Activated naive CD8-positive, alpha-beta T cell treated with anti-CD3 and anti-CD28 coated beads for 36 hours (primary cell): ENCODE measurements around the gene NT5E. TPM values are rescaled to one million over a fixed set of nuclear protein-coding genes. Genes with fewer than 3 reads are reported as not detected.

ENCODE experiments used
- DNase-seq: peaks from one replicate; pipeline ENCODE4 v3.0.0; 2021
- H3K27ac Mint-ChIP-seq: one replicate; pipeline ENCODE4 v1.8.0; 2022; ENCODE audit warnings: mild to moderate bottlenecking, moderate library complexity, mixed read lengths
- H3K27me3 Mint-ChIP-seq: one replicate; pipeline ENCODE4 v1.8.0; 2022; ENCODE audit warnings: mild to moderate bottlenecking, mixed read lengths
- H3K36me3 Mint-ChIP-seq: one replicate; pipeline ENCODE4 v1.8.0; 2021; ENCODE audit warnings: mild to moderate bottlenecking, mixed read lengths
- H3K4me1 Mint-ChIP-seq: one replicate; pipeline ENCODE4 v1.8.0; 2021; ENCODE audit warnings: mixed read lengths
- H3K4me3 Mint-ChIP-seq: one replicate; pipeline ENCODE4 v1.8.0; 2022; ENCODE audit warnings: mild to moderate bottlenecking, moderate library complexity, mixed read lengths
- H3K9me3 Mint-ChIP-seq: one replicate; pipeline ENCODE4 v1.8.0; 2022; ENCODE audit warnings: mixed read lengths
- total RNA-seq, 2 experiments: library from RNA; stranded (reverse); gene quantifications; one replicate each; pipeline ENCODE4 v1.2.3, GENCODE V29; 2021

The NT5E gene
- total RNA-seq, 2 experiments from 2014 or later, result 8.4 to 9.9 TPM

- Mint-ChIP-seq H3K9me3 (no peaks in the 10 kb centered on the region), H3K4me1 (peaks cover 98% of the 10 kb centered on the region), H3K27ac (peak overlapping the region; percentile 91), H3K27me3 (no peaks in the 10 kb centered on the region), H3K4me3 (peak overlapping the region; percentile 53), H3K36me3 (peaks cover 11% of the 10 kb centered on the region)
- peak; percentile 59 for DNase-seq
Measured at GRCh38 chr6:85460921-85461797, 11.3 kb downstream of the NT5E start.

DNA sequence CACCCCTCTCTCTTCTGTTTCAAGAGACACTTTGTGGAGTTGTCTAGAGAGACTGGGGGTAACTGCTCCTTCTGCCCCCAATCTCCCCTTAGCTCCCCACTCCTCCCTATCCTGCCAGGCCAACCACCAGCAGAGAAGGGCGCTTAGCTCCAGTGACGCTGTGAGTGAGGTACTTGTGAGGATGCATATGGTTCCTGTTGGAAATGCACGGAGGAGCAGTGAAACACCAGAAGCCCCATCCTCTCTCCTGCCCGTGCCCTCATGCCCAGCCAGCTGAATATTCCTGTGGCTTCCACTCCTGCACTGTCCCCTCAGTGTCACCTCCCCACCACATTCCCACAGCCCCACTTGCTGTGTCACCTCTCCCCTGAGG is 11.9 kb downstream of the NT5E start:
- H3K36me3 Mint-ChIP-seq, result peaks cover 9% of the 10 kb centered on the region
- H3K9me3 Mint-ChIP-seq, result no peaks in the 10 kb centered on the region
- H3K27ac Mint-ChIP-seq, result peak overlapping the region; percentile 91
- H3K4me1 Mint-ChIP-seq, result peaks cover 96% of the 10 kb centered on the region
- DNase-seq, result no peak
- no peaks in the 10 kb centered on the region for H3K27me3 Mint-ChIP-seq
- H3K4me3 Mint-ChIP-seq, result peak overlapping the region; percentile 53

- Mint-ChIP-seq H3K36me3 (peaks cover 5% of the 10 kb centered on the region), H3K27me3 (no peaks in the 10 kb centered on the region), H3K9me3 (no peaks in the 10 kb centered on the region), H3K4me3 (no peak overlapping the region), H3K4me1 (peaks cover 91% of the 10 kb centered on the region), H3K27ac (peak overlapping the region; percentile 91)
- no peak for DNase-seq
Measured at GRCh38 chr6:85462673-85463072, 12.8 kb downstream of the NT5E start.

DNA sequence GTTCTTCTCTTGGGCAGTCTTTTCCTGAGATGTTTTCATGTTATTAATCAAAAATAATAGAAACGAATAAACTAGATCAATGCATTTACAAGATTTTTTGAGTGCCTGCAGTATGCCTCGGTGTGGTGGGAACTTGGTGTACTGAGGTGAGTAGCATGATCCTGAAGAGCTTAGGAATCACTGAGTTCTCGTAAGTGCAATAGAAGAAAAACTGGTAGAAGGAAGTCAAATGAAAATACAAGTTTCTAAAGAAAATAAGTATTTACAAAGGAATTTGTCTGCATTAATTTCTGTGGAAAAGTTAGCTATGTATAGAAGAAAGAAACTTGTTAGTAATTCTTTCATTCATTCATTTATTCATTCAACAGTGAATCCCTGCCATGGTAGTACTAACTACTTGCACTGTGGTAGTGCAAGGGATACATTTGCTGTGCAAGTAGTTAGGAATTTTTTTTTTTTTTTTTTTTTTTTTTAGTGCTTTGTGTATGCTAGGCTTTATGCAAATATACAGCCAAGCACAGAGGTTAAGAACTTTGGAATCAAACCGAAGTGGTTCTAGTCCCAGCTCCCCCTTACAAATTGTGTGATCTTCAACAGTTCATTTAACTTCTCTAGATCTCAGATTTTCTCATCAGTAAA is 13.9 kb downstream of the NT5E start:
- Mint-ChIP-seq H3K27ac (peak overlapping the region; percentile 91), H3K36me3 (peaks cover 5% of the 10 kb centered on the region), H3K9me3 (no peaks in the 10 kb centered on the region), H3K27me3 (no peaks in the 10 kb centered on the region), H3K4me1 (peaks cover 85% of the 10 kb centered on the region), H3K4me3 (peak overlapping the region; percentile 57)
- DNase-seq, result no peak

- H3K27me3 Mint-ChIP-seq, result no peaks in the 10 kb centered on the region
- H3K27ac Mint-ChIP-seq, result peak overlapping the region; percentile 91
- peak; percentile 61 for DNase-seq
- H3K9me3 Mint-ChIP-seq, result no peaks in the 10 kb centered on the region
- H3K4me3 Mint-ChIP-seq, result peak overlapping the region; percentile 57
- H3K36me3 Mint-ChIP-seq, result peaks cover 5% of the 10 kb centered on the region
- H3K4me1 Mint-ChIP-seq, result peaks cover 83% of the 10 kb centered on the region
Measured at GRCh38 chr6:85464260-85464644, 14.4 kb downstream of the NT5E start.

DNA sequence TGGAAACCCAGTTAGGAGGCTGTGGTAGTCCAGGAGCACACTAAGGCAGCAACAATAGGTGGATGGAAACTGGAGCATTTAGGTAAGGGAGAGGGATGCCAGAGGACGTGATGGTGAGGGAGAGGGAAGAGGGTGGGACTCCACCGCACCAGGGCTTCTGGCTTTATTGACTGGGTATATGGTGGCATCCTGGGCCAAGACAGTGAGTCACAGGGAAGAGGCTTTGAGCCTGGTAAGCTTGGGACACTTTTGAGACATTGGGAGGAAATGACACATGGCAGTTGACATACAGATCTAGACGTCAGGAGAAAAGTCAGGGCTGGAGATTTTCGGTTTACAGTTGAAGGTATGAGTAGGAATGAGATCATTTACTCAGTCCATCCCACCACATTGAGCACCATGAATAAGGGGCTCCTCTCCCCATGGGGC is 14.9 kb downstream of the NT5E start:
- peaks cover 81% of the 10 kb centered on the region for H3K4me1 Mint-ChIP-seq
- peak; percentile 58 for DNase-seq
- no peaks in the 10 kb centered on the region for H3K9me3 Mint-ChIP-seq
- peak overlapping the region; percentile 57 for H3K4me3 Mint-ChIP-seq
- no peaks in the 10 kb centered on the region for H3K27me3 Mint-ChIP-seq
- peak overlapping the region; percentile 91 for H3K27ac Mint-ChIP-seq
- H3K36me3 Mint-ChIP-seq, result peaks cover 5% of the 10 kb centered on the region

DNA sequence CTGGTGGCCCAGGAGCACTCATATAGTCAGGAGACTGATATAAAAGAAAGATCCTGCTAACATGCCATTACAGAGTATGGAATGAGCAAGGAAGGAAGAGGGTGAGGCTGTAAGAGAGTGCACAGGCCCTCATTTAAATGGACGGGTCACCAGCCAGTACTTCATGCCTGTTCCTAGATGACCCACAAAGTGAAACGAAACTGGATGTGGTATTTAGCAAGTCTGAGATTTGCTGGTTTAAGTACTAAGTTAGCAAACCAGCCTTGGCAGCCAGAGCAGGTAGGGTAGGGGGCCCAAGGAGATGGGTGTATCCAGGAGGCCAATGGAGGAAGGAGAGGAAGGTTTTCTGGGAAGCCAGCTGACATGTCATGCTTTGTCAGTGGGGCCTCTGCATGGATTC is 15.9 kb downstream of the NT5E start:
- no peaks in the 10 kb centered on the region for H3K27me3 Mint-ChIP-seq
- peaks cover 5% of the 10 kb centered on the region for H3K36me3 Mint-ChIP-seq
- peak overlapping the region; percentile 51 for H3K4me3 Mint-ChIP-seq
- peaks cover 76% of the 10 kb centered on the region for H3K4me1 Mint-ChIP-seq
- peak overlapping the region; percentile 91 for H3K27ac Mint-ChIP-seq
- H3K9me3 Mint-ChIP-seq, result no peaks in the 10 kb centered on the region
- DNase-seq, result no peak

DNA sequence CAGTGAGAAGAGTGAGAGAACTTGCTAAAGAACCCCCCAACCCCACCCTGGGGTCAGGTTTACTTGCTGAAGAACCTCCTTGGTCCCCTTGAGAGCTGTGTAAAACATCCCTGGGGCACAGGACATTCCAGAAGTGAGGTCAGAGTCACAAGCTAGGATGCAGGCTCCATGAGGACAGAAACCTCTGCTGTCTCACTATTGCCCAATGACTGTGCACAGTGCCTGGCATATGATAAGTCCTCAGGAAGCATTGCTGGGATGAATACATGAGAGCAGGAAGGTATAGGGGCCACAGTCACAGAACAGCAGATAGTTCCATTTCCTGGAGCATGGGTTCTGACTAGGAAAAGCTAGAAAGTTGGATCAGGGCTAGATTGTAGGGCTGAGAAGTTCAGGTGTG is 18.4 kb downstream of the NT5E start:
- Mint-ChIP-seq H3K9me3 (no peaks in the 10 kb centered on the region), H3K27me3 (no peaks in the 10 kb centered on the region), H3K27ac (no peak overlapping the region), H3K4me3 (no peak overlapping the region), H3K36me3 (peaks cover 9% of the 10 kb centered on the region), H3K4me1 (peaks cover 53% of the 10 kb centered on the region)
- no peak for DNase-seq

DNA sequence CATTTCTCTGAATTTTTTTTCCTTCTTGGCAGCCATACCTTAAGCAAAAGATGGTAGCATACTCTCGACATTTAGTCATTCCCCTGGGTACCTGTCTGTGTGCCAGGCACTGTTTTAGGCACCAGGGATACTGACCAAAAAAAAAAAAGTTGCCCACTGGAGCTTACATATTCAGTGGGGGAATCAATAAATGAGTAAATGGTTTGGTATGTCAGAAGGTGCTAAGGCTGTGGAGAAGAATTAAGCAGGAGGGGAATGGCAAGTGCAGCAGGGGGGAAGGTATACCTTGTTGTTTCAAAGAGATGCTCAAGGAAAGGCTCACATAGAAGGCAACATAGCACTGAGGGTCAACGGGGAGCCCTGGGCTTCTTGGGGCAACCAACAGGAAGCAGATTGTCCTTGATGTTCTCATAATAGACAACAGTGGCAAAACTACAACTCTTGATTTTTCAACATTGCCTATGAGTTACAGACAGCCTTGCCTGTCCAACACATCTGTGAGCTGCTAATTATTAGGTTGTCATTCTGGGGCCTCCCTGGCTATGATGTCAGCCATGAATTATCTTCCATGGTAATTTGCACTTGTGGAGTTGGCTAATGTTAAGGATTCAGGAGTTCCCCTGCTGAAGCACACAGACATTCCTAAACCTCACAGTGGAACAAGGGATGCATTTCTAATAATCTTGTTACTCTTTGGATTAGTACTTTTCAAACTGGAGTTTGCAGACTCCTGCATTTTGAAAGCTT is 19.6 kb downstream of the NT5E start:
- Mint-ChIP-seq H3K36me3 (peaks cover 13% of the 10 kb centered on the region), H3K9me3 (no peaks in the 10 kb centered on the region), H3K27ac (no peak overlapping the region), H3K27me3 (no peaks in the 10 kb centered on the region), H3K4me1 (peaks cover 42% of the 10 kb centered on the region), H3K4me3 (no peak overlapping the region)
- no peak for DNase-seq

- H3K27me3 Mint-ChIP-seq, result no peaks in the 10 kb centered on the region
- no peak overlapping the region for H3K4me3 Mint-ChIP-seq
- peaks cover 13% of the 10 kb centered on the region for H3K36me3 Mint-ChIP-seq
- no peak overlapping the region for H3K27ac Mint-ChIP-seq
- H3K9me3 Mint-ChIP-seq, result no peaks in the 10 kb centered on the region
- H3K4me1 Mint-ChIP-seq, result peaks cover 36% of the 10 kb centered on the region
- DNase-seq, result no peak
Measured at GRCh38 chr6:85470023-85470410, 20.1 kb downstream of the NT5E start.

DNA sequence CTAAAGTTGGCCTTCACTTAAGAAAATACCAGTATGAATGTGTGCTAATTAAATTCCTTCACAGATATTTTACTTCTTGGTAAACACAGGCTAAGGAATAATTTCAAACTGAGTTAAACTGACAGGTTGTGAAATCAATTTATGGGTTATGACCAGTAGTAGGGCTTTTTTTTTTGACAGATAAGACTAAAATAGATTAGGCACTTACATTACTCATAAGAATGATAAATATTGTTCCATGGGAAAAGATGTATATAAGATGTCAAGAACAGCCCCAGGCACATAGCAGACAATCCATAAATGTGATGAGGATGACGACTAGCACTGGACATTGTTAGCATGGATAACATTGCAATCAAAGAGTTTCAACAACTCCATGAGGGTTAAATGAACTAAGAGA is 22.9 kb downstream of the NT5E start:
- H3K27me3 Mint-ChIP-seq, result no peaks in the 10 kb centered on the region

GRCh38 chr6:85473748-85474147 is 23.9 kb downstream of the NT5E start:
- no peak overlapping the region for H3K27ac Mint-ChIP-seq
- H3K4me3 Mint-ChIP-seq, result no peak overlapping the region
- peaks cover 21% of the 10 kb centered on the region for H3K4me1 Mint-ChIP-seq
- no peaks in the 10 kb centered on the region for H3K9me3 Mint-ChIP-seq
- no peaks in the 10 kb centered on the region for H3K27me3 Mint-ChIP-seq
- H3K36me3 Mint-ChIP-seq, result peaks cover 18% of the 10 kb centered on the region
- DNase-seq, result no peak

More for the DNA sequence above, 22.9 kb downstream of the NT5E start:
- Mint-ChIP-seq H3K4me3 (no peak overlapping the region), H3K27ac (no peak overlapping the region), H3K4me1 (peaks cover 21% of the 10 kb centered on the region), H3K36me3 (peaks cover 18% of the 10 kb centered on the region), H3K9me3 (no peaks in the 10 kb centered on the region)
- no peak for DNase-seq

DNA sequence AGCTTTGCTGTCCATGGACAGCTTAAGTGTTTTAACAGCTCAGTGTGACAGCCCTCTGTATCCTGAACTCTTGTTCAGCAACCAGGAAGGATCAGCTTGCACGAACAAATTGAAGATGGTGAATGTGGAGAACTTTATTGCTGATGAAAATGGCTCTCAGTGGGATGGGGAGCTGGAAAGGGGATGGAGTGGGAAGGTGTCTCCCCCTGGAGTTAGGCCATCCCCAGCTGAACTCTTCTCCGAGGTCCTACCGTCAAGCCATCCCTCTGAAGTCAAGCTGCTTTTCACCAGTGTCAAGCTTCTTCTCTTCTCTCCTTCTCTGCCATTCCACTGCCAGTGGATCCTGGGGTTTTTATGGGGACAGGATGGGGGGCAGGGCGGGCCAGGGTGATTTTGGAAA is 26.6 kb downstream of the NT5E start:
- DNase-seq, result no peak
- H3K27me3 Mint-ChIP-seq, result no peaks in the 10 kb centered on the region
- no peaks in the 10 kb centered on the region for H3K9me3 Mint-ChIP-seq
- H3K27ac Mint-ChIP-seq, result no peak overlapping the region
- H3K36me3 Mint-ChIP-seq, result peaks cover 18% of the 10 kb centered on the region
- H3K4me3 Mint-ChIP-seq, result no peak overlapping the region
- peaks cover 15% of the 10 kb centered on the region for H3K4me1 Mint-ChIP-seq

DNA sequence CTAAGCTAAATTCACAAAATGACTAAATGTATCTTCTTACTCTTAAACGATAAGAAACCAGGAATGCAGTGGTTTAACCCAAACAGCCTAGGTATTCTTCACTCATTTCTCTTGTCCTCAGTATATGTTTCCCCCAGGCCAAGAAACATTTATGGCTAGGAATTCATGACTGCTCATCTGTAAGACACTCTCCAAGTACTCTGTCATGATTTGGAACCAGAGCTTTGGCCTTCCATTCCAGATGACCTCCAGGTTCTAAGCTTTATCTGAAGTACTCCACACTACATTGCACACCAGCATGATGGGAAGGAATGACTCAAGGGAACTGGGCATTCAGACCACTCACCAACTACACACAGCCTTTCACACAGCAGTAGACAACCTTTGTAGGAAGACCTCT is 29.3 kb downstream of the NT5E start:
- Mint-ChIP-seq H3K4me3 (no peak overlapping the region), H3K9me3 (no peaks in the 10 kb centered on the region), H3K27ac (no peak overlapping the region), H3K27me3 (no peaks in the 10 kb centered on the region), H3K4me1 (peaks cover 30% of the 10 kb centered on the region), H3K36me3 (peaks cover 10% of the 10 kb centered on the region)
- no peak for DNase-seq

GRCh38 chr6:85482206-85482904 is 32.5 kb downstream of the NT5E start:
- Mint-ChIP-seq H3K27ac (peak overlapping the region; percentile 66), H3K27me3 (no peaks in the 10 kb centered on the region)
- no peak for DNase-seq

More at GRCh38 chr6:85482206-85482904, 32.5 kb downstream of the NT5E start:
- Mint-ChIP-seq H3K36me3 (no peaks in the 10 kb centered on the region), H3K4me3 (peak overlapping the region; percentile 40), H3K9me3 (no peaks in the 10 kb centered on the region), H3K4me1 (peaks cover 29% of the 10 kb centered on the region)
